ENCODE results near the gene EXOC6B.

DNA sequence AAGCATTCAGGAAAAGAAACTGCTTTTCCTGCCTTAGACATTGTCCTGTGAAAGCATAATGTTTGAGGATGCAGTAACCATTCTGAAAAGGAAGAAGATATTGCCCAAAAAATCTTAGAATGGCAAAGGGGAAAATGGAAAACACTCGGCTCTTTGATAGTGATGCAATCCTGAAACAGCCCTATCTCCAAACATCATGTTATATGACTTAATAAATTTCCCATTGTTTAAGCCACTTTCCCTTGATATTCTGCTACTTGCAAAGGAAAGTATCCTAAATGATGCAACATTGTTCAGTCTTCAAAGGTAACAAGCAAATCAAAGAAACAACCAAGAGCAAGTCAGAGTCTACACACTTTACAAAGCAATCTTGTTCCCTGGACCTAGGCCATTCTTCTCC lies 78.5 kb downstream of the EXOC6B start:
- TF ChIP-seq, protein P1, sequence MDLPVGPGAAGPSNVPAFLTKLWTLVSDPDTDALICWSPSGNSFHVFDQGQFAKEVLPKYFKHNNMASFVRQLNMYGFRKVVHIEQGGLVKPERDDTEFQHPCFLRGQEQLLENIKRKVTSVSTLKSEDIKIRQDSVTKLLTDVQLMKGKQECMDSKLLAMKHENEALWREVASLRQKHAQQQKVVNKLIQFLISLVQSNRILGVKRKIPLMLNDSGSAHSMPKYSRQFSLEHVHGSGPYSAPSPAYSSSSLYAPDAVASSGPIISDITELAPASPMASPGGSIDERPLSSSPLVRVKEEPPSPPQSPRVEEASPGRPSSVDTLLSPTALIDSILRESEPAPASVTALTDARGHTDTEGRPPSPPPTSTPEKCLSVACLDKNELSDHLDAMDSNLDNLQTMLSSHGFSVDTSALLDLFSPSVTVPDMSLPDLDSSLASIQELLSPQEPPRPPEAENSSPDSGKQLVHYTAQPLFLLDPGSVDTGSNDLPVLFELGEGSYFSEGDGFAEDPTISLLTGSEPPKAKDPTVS (IDR thresholded peaks at IDR 0.05; ENCODE audit: low read depth, low read length): no peak
- no peak for TF ChIP-seq POLR2AphosphoS5 (IDR thresholded peaks at IDR 0.05; ENCODE audit: low read length)
- TF ChIP-seq HCFC1 (IDR thresholded peaks at IDR 0.05; ENCODE audit: low read length): no peak
- TF ChIP-seq CHD4 (IDR thresholded peaks at IDR 0.05): no peak
- TF ChIP-seq CHD2 (IDR thresholded peaks at IDR 0.05; ENCODE audit: borderline replicate concordance, low read depth, low read length): no peak
- no peak for TF ChIP-seq IKZF1 (conservative IDR thresholded peaks at IDR 0.05)

All from GM12878 (cell line).